Measurements from ENCODE around the gene RBPJ. TPM values are rescaled to one million over a fixed set of nuclear protein-coding genes. Genes with fewer than 3 reads are reported as not detected.

The RBPJ gene
- total RNA-seq, 2 donors from 2014 or later: 31.4 to 41.0 TPM

DNA sequence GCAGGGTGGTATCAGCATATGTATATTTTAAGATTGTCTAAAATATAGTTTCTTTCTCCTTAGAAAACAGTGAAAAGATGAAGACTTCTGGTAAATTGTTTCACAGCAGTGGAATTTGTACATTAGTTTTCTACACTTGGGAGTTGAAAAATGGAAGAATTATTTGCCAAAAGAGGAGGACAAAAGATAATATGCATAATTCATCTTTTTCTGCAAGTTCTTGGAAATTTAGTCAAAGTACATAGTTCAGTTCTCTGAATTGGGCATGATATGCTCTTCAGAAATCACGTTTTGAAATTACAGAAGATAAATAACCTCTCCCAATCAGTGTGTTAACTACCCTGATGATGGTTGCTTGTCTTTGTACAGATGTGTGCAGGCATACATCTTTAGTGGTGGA, 47.0 kb downstream of the RBPJ start:
- Histone ChIP-seq H3K4me1 (peaks cover 0 to 12% of the 10 kb centered on the region in 2 donors), H3K27me3 (no peaks in the 10 kb centered on the region), H3K9me3 (no peaks in the 10 kb centered on the region), H3K4me3 (no peak overlapping the region), H3K36me3 (no peaks in the 10 kb centered on the region), H3K27ac (no peak overlapping the region)
- TF ChIP-seq, protein P1, sequence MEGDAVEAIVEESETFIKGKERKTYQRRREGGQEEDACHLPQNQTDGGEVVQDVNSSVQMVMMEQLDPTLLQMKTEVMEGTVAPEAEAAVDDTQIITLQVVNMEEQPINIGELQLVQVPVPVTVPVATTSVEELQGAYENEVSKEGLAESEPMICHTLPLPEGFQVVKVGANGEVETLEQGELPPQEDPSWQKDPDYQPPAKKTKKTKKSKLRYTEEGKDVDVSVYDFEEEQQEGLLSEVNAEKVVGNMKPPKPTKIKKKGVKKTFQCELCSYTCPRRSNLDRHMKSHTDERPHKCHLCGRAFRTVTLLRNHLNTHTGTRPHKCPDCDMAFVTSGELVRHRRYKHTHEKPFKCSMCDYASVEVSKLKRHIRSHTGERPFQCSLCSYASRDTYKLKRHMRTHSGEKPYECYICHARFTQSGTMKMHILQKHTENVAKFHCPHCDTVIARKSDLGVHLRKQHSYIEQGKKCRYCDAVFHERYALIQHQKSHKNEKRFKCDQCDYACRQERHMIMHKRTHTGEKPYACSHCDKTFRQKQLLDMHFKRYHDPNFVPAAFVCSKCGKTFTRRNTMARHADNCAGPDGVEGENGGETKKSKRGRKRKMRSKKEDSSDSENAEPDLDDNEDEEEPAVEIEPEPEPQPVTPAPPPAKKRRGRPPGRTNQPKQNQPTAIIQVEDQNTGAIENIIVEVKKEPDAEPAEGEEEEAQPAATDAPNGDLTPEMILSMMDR (IDR thresholded peaks at IDR 0.05): no peak
- no peak for DNase-seq (ENCODE audit: low spot score)

DNA sequence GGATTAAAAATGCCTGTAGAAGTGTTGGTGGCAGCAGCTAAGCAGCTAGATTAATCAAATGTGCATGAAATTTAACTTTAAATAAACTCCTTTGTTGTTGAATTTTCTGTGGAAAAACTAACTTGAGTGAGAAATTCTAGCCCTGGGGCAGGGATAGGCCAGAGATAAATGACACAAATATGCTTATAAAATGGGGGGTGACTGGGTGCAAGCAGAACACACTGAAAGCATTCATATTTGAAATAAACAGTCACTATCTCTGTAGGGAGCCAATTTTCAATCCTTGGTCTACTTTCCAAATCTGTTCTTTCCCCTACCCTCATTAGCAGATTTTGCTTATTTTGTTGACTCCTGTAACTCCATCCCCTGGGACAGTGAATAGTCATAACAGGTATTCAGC, 47.9 kb downstream of the RBPJ start:
- Histone ChIP-seq H3K9me3 (no peaks in the 10 kb centered on the region), H3K27me3 (no peaks in the 10 kb centered on the region), H3K4me1 (peaks cover 0 to 14% of the 10 kb centered on the region in 2 donors)

DNA sequence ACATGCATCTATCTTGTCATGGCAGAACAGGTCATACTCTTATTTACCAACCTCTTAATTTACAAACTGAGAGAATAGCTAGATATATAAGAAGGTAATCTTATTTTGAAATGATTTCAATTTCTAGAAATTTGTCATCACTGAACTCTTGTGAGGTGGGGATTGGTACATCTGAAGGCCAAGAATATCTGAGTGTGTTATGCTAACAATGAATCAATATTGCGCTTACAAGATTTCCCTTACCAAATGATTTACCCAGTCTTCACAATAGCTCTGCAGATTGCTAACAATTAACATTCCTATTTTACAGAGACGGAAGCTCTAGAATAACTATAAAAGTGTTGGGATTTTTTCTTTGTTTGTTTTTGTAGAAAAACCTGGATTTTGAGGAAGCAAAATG, 48.3 kb downstream of the RBPJ start:
- no peak for DNase-seq (ENCODE audit: low spot score)
- Histone ChIP-seq H3K36me3 (no peaks in the 10 kb centered on the region), H3K27ac (no peak overlapping the region), H3K9me3 (no peaks in the 10 kb centered on the region), H3K4me3 (no peak overlapping the region), H3K27me3 (no peaks in the 10 kb centered on the region), H3K4me1 (peaks cover 0 to 14% of the 10 kb centered on the region in 2 donors)
- TF ChIP-seq, protein P1 (IDR thresholded peaks at IDR 0.05): no peak

More for the DNA sequence above, 47.9 kb downstream of the RBPJ start:
- TF ChIP-seq, protein P1 (IDR thresholded peaks at IDR 0.05): no peak
- Histone ChIP-seq H3K4me3 (no peak overlapping the region), H3K27ac (no peak overlapping the region), H3K36me3 (no peaks in the 10 kb centered on the region)
- no peak for DNase-seq (ENCODE audit: low spot score)

DNA sequence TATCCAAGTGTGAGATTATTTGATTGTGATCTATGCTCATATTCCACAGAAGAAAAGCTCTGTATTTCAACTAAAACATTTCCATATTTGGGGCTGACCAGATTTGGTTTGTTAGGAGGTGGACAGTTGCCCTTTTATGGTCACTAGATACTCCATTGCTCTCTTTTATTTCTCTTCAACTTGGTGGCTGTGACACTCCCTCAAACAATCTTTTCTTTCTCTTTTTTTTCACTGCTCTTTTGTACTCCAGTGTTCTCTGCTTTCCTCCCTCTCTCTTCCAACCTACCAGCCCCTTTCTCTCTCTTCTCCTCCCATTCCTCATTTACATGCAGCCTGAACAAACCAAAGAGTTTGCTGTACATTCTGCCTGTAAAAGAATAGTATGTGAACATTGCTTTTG, 48.8 kb downstream of the RBPJ start:
- no peak overlapping the region for H3K4me3 ChIP-seq
- no peaks in the 10 kb centered on the region for H3K27me3 ChIP-seq
- no peak for DNase-seq (ENCODE audit: low spot score)
- TF ChIP-seq, protein P1 (IDR thresholded peaks at IDR 0.05): no peak
- no peak overlapping the region for H3K27ac ChIP-seq
- H3K9me3 ChIP-seq: no peaks in the 10 kb centered on the region
- H3K4me1 ChIP-seq: peaks cover 0 to 14% of the 10 kb centered on the region in 2 donors
- H3K36me3 ChIP-seq: no peaks in the 10 kb centered on the region

DNA sequence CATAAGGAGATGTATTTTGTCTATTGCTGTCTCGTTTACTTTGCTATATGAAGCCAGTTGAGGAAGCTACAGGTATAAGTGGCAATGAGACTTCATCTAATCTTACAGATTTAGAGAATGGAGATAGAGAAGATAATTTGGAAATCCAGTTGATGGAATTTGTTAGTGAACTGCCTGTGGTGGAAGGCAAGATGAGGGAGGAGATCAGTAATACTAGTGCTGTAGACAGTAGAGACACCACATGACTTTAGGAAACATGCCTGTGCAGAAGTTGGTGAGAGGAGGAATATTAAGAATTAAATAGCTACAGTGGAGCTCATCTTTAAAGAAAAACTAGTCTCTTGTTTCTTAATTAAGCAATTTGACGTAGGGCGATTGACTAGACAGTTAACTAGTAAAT, 51.3 kb downstream of the RBPJ start:
- TF ChIP-seq, protein P1 (IDR thresholded peaks at IDR 0.05): no peak
- H3K4me1 ChIP-seq: peaks cover 0 to 14% of the 10 kb centered on the region in 2 donors
- H3K27ac ChIP-seq: no peak overlapping the region
- no peaks in the 10 kb centered on the region for H3K36me3 ChIP-seq
- H3K9me3 ChIP-seq: no peaks in the 10 kb centered on the region
- no peak overlapping the region for H3K4me3 ChIP-seq
- H3K27me3 ChIP-seq: no peaks in the 10 kb centered on the region
- DNase-seq (ENCODE audit: low spot score): no peak

DNA sequence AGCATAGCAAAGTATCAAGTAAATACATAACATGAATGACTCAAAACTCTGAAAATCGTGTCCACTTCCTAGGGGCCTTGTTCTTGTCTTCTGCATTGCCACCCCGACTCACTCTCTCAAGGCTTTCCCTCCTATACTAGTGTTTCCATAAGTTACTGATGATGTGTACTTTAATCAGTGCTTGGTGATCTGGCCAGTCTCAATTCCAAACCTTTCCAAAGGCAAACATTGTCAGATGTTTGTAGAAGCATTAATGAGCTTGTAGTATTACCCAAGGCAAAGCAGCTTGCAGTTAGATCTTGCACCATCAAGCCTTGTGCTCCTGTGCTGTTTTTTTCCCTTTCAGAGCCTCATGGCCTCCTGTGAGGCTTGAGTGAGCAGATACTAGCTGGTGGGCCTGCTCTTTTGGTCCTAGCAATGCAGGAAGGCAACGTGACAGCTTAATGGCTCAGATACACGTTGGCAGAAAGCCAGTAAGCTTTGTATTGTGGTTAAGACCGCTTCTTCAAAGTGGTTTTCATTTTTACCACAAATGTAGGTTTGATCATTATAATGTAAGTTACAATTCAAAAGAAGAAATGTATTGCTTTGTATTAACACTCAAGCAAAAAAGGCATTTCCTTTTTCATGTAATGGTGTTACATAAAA, 51.8 kb downstream of the RBPJ start:
- no peaks in the 10 kb centered on the region for H3K27me3 ChIP-seq
- H3K4me3 ChIP-seq: no peak overlapping the region
- no peak overlapping the region for H3K27ac ChIP-seq
- no peaks in the 10 kb centered on the region for H3K9me3 ChIP-seq
- no peaks in the 10 kb centered on the region for H3K36me3 ChIP-seq
- TF ChIP-seq, protein P1 (IDR thresholded peaks at IDR 0.05): no peak
- DNase-seq (ENCODE audit: low spot score): no peak
- H3K4me1 ChIP-seq: peaks cover 0 to 14% of the 10 kb centered on the region in 2 donors

Data from right atrium auricular region (tissue), 2 donors.